ENCODE results near the gene COMTD1.

Gene COMTD1

GRCh38 chr10:75187961-75188426, 47.8 kb downstream of the COMTD1 start:
- no peaks in the 10 kb centered on the region for H3K79me2 ChIP-seq (ENCODE audit: insufficient read depth, low read length)
- H3K4me1 ChIP-seq (ENCODE audit: insufficient read depth, low read length, severe bottlenecking), result peaks cover 13% of the 10 kb centered on the region
- H3K9me3 ChIP-seq (ENCODE audit: low read length), result no peaks in the 10 kb centered on the region
- no peak overlapping the region for H3K9ac ChIP-seq (ENCODE audit: low read length)
- H3K4me3 ChIP-seq (ENCODE audit: low read depth, low read length, poor library complexity, severe bottlenecking), result no peak overlapping the region
- no peaks in the 10 kb centered on the region for H3K27me3 ChIP-seq (ENCODE audit: insufficient read depth, low read length)
- H3K4me2 ChIP-seq (ENCODE audit: low read length), result no peak overlapping the region; the same call in 1 of the 2 replicates
- TF ChIP-seq, protein P1, sequence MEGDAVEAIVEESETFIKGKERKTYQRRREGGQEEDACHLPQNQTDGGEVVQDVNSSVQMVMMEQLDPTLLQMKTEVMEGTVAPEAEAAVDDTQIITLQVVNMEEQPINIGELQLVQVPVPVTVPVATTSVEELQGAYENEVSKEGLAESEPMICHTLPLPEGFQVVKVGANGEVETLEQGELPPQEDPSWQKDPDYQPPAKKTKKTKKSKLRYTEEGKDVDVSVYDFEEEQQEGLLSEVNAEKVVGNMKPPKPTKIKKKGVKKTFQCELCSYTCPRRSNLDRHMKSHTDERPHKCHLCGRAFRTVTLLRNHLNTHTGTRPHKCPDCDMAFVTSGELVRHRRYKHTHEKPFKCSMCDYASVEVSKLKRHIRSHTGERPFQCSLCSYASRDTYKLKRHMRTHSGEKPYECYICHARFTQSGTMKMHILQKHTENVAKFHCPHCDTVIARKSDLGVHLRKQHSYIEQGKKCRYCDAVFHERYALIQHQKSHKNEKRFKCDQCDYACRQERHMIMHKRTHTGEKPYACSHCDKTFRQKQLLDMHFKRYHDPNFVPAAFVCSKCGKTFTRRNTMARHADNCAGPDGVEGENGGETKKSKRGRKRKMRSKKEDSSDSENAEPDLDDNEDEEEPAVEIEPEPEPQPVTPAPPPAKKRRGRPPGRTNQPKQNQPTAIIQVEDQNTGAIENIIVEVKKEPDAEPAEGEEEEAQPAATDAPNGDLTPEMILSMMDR (IDR thresholded peaks at IDR 0.05; ENCODE audit: low read length), result peak; percentile 70
- TF ChIP-seq EZH2 (IDR thresholded peaks at IDR 0.05; ENCODE audit: borderline replicate concordance, low read length), result no peak
- no peaks in the 10 kb centered on the region for H3K9me2 ChIP-seq (ENCODE audit: low read depth, low read length)
- no peak overlapping the region for H2AFZ ChIP-seq (ENCODE audit: low read length)
- H3K36me3 ChIP-seq (ENCODE audit: insufficient read depth, low read length), result no peaks in the 10 kb centered on the region
- H3F3A ChIP-seq (ENCODE audit: insufficient read depth, low read length), result no peaks in the 10 kb centered on the region
- peak overlapping the region; percentile 31 for H3K27ac ChIP-seq (ENCODE audit: low read depth, low read length, poor library complexity, severe bottlenecking)
- H4K20me1 ChIP-seq (ENCODE audit: insufficient read depth, low read length), result no peaks in the 10 kb centered on the region

DNA sequence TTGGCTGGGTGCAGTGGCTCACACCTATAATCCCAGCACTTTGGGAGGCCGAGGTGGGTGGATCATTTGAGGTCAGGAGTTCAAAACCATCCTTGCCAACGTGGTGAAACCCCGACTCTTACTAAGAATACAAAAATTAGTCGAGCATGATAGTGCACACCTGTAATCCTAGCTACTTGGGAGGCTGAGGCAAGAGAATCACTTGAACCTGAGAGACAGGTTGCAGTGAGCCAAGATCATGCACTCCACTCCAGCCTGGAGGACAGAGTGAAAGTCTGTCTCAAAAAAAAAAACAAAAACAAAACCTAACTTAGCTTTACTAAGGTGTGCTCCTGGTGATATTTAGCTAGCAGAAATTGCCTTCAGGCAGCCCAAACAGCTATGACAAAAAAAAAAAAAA, 49.4 kb downstream of the COMTD1 start:
- Histone ChIP-seq H3K9me2 (ENCODE audit: low read depth, low read length) (no peaks in the 10 kb centered on the region), H3K79me2 (ENCODE audit: insufficient read depth, low read length) (no peaks in the 10 kb centered on the region), H3K4me2 (ENCODE audit: low read length) (no peak overlapping the region), H2AFZ (ENCODE audit: low read length) (no peak overlapping the region), H3K27ac (ENCODE audit: low read depth, low read length, poor library complexity, severe bottlenecking) (no peak overlapping the region), H3K27me3 (ENCODE audit: insufficient read depth, low read length) (no peaks in the 10 kb centered on the region), H3K4me3 (ENCODE audit: low read depth, low read length, poor library complexity, severe bottlenecking) (no peak overlapping the region), H3K9ac (ENCODE audit: low read length) (no peak overlapping the region), H3K9me3 (ENCODE audit: low read length) (no peaks in the 10 kb centered on the region), H4K20me1 (ENCODE audit: insufficient read depth, low read length) (no peaks in the 10 kb centered on the region), H3K36me3 (ENCODE audit: insufficient read depth, low read length) (0 out of 2 replicates have a peak, but pooled peaks cover 3% of the 10 kb centered on the region), H3K4me1 (ENCODE audit: insufficient read depth, low read length, severe bottlenecking) (peaks cover 13% of the 10 kb centered on the region), H3F3A (ENCODE audit: insufficient read depth, low read length) (no peaks in the 10 kb centered on the region)
- no peak for TF ChIP-seq EZH2 (IDR thresholded peaks at IDR 0.05; ENCODE audit: borderline replicate concordance, low read length)
- TF ChIP-seq, protein P1 (IDR thresholded peaks at IDR 0.05; ENCODE audit: low read length), result no peak
